NT2/D1 (cell line): ENCODE results near the gene PMS2.

ENCODE experiments used
- SUZ12 ChIP-seq: IDR thresholded peaks from 2 replicates; pipeline ENCODE4 v1.6.1; 2011; ENCODE audit not compliant: insufficient read length, insufficient read depth; ENCODE audit errors: extremely low read depth
- ZNF274 ChIP-seq: IDR thresholded peaks from 2 replicates; pipeline ENCODE4 v1.6.1; 2011; ENCODE audit warnings: mild to moderate bottlenecking, low read depth, low read length

DNA sequence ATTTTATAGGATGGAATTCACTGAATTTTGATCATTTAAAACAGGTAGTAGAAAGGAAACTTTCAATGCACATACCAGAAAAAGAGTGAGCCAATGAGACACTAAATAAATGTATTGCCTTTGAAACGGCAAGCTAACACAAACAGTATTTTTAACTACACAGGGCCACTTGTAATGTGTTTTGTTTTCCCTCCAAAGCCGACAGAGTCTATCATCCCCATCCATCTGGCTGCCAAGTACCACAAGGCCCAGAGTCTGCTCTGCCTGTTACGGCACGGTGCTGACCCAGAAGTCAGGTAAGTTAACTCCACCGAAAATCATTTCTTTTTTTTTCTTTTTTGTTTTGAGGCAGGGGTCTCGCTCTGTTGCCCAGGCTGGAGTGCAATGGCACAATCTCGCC lies 23.8 kb upstream of the PMS2 start:
- TF ChIP-seq ZNF274 (no peak), SUZ12 (no peak)
